Frontal cortex (tissue), 4 donors: ENCODE data around the gene STUB1. TPM values are rescaled to one million over a fixed set of nuclear protein-coding genes. Genes with fewer than 3 reads are reported as not detected.

Experiments used
- DNase-seq, 2 donors: peaks; one replicate each; pipeline ENCODE4 v3.0.0; 2012; ENCODE audit warnings: low spot score in 2 of 2
- FAIRE-seq: peaks from 2 replicates; lab custom pipeline; 2012; peaks lifted over from hg19 to GRCh38; lab: Jason Lieb, UNC
- total RNA-seq: library from RNA; depleted of rRNA; stranded (reverse); fragments of >200 nt; gene quantifications from one replicate; pipeline ENCODE4 v1.2.3, GENCODE V29; 2014
- donor health status: control.
- donor health status: control.
- donor health status: control.

Gene STUB1
- total RNA-seq, 1 donor from 2014 or later = 77.5 TPM

DNA sequence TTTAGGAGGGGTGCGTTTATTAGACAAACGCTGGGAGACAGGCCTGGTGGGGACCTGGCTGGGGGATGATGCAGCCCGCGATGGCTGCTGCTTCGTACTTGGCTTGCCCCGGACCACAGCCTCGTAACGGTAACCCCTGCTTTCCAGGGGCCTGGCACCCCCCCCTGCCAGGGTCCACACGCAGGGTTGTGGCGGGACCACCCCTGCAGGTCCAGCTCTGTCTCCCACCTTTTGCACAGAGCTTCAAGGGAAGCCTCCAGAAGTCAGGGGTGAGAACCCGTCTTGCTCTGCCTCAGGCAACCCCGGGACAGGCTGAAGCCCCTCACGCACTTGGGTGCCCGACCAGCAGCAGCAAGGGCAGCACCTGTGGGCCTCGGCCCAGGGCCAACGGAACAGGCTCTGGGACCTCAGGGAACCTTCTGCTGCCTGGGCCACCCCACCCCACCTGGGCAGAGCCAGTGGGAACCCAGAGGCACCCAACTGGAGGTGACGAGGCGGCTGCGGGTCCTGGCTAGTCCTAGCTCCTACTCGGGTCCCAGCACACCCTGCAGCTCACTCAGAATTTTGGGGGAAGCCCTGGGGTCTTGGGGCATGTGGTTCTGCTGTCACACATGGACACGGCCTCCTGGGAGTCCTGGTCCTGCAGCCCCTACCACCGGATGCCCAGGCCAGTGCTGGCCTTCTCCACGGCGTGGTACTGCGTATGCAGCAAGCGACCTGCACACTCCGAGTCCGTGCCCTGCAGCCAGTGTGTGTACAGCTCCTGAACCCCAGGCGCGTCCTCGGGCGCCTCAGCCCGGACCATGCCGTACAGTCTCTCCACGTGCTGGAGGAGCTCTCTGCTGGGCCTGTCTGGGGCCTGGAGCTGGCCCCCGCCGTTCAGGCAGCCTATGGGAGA is 49.8 kb downstream of the STUB1 start:
- FAIRE-seq = no peak
- no peak for DNase-seq

DNA sequence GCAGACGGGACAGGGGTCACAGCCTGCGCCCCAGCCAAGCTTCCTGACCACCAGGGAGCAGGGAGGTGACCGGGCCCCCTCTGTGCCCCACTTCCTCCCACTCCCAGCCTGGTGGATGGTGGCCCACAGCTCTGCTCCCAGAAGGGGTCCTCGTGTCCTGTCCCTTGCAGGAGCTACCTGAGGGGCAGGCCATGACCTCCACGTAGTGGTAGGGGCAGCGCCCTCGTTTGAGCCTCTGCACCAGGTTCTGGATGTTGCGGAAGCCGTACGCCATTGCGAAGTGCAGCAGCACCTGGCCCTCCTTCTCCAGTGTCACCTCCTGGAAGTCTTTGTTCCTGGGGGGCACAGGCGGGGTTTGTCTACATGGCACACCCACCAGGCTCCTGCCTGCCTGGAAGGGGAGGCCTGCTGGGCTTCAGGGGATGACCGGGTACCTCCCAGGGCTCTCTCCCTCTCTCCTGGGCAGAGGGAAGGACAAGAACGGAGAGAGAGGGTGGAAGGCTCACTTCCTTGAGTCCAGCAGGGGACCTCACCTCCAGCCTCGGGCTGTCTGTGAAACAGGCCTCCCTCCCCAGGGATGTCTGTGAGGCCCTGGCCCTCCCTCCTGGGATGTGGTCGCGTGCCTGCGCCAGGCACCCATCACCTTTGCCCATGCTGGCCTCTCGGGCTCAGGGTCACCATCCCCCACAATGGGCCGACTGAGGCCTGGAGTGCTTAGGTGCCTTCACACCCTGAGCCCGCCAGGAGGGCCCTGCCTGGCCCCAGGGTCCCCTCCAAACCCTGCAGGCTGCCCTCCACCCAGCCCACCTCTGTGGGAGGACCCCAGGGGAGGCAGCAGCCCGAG is 50.7 kb downstream of the STUB1 start:
- no peak for DNase-seq
- no peak for FAIRE-seq

DNA sequence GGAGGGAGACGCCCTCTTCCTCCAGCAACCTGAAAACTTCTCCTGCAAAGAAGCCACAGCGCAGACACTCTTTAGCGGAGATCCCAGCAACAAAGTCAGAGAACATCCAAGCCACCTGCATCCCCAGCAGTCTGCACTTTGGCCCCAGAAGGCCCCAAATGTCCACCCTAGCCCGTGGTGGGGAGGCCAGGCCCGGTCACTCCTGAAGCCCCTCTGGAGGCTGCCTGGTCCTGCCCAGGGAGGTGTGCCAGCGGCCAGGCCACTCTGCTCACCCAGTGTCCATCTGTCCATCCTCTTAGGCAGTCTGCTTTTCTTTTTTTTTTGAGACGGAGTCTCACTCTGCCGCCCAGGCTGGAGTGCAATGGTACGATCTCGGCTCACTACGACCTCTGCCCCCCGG is 52.1 kb downstream of the STUB1 start:
- DNase-seq (no peak), FAIRE-seq (no peak)

Other genes with a start within 250 kb of the STUB1 start
- 7.3 TPM for gene CAPN15, start 152.7 kb upstream of the STUB1 start, total RNA-seq
- gene PRR35, start 120.0 kb upstream of the STUB1 start, total RNA-seq = not detected
- gene NHLRC4, start 113.4 kb upstream of the STUB1 start, total RNA-seq = 0.41 TPM
- gene PIGQ, start 110.4 kb upstream of the STUB1 start, total RNA-seq = 16.7 TPM
- 25.3 TPM for gene RAB40C, start 90.3 kb upstream of the STUB1 start, total RNA-seq
- gene WFIKKN1, start 49.4 kb upstream of the STUB1 start, total RNA-seq = 0.41 TPM
- 31.8 TPM for gene METTL26, start 44.1 kb upstream of the STUB1 start, total RNA-seq
- 9.8 TPM for gene MCRIP2, start 38.6 kb upstream of the STUB1 start, total RNA-seq
- 8.2 TPM for gene WDR90, start 31.0 kb upstream of the STUB1 start, total RNA-seq
- 17.9 TPM for gene RHOT2, start 12.3 kb upstream of the STUB1 start, total RNA-seq
- 2.0 TPM for gene RHBDL1, start 4.7 kb upstream of the STUB1 start, total RNA-seq
- gene JMJD8, start 3.9 kb downstream of the STUB1 start, total RNA-seq = 10.2 TPM
- 2.9 TPM for gene WDR24, start 10.0 kb downstream of the STUB1 start, total RNA-seq
- 4.5 TPM for gene FBXL16, start 25.4 kb downstream of the STUB1 start, total RNA-seq
- gene METRN, start 34.7 kb downstream of the STUB1 start, total RNA-seq = 23.6 TPM
- gene ANTKMT, start 40.7 kb downstream of the STUB1 start, total RNA-seq = 13.0 TPM
- gene CCDC78, start 46.0 kb downstream of the STUB1 start, total RNA-seq = 4.5 TPM
- 11.4 TPM for gene HAGHL, start 46.7 kb downstream of the STUB1 start, total RNA-seq
- gene CIAO3, start 60.6 kb downstream of the STUB1 start, total RNA-seq = 50.1 TPM
- gene MSLN, start 80.3 kb downstream of the STUB1 start, total RNA-seq = not detected
- 12.6 TPM for gene RPUSD1, start 108.0 kb downstream of the STUB1 start, total RNA-seq
- 9.8 TPM for gene CHTF18, start 108.2 kb downstream of the STUB1 start, total RNA-seq
- gene GNG13, start 120.3 kb downstream of the STUB1 start, total RNA-seq = not detected